Measurements from ENCODE around the gene KIAA1217. TPM values are rescaled to one million over a fixed set of nuclear protein-coding genes. Genes with fewer than 3 reads are reported as not detected.

The KIAA1217 gene
- total and polyA plus RNA-seq, 2 of the 4 experiments (the other 2 are of a cell fraction) = 3.4 to 4.4 TPM

- H4K91ac ChIP-seq (ENCODE audit: insufficient read depth, low read depth, low read length) = no peak overlapping the region
- no peaks in the 10 kb centered on the region for H3K9me3 ChIP-seq (ENCODE audit: control insufficient read depth, insufficient read depth, low read length)
- no peak overlapping the region for H2BK15ac ChIP-seq (ENCODE audit: low read depth, low read length)
- no peak overlapping the region for H2BK5ac ChIP-seq (ENCODE audit: low read depth, low read length, poor library complexity, severe bottlenecking)
- H3K27ac ChIP-seq (ENCODE audit: insufficient read depth, low read length) = no peak overlapping the region
- peaks cover 12% of the 10 kb centered on the region for H3K4me1 ChIP-seq (ENCODE audit: control insufficient read depth, insufficient read depth, low read length)
- intact Hi-C loops (cut with micrococcal nuclease) = loop anchor here (5.0 kb wide), 1 partner anchor 32 kb away; no protein-coding TSS in a partner anchor
- no peak overlapping the region; the same call in 1 of the 2 replicates for H3K4me2 ChIP-seq (ENCODE audit: low read depth, low read length)
- no peak overlapping the region for H2AK9ac ChIP-seq (replicated peaks; ENCODE audit: low read depth, low read length, poor library complexity)
- H3K4ac ChIP-seq (ENCODE audit: low read depth, low read length) = no peak overlapping the region
- H4K5ac ChIP-seq (ENCODE audit: low read depth, low read length) = no peak overlapping the region
- POLR2A ChIA-PET (ENCODE audit: unreplicated experiment) = no interaction called here
- CTCF ChIA-PET = no interaction called here
- dilution Hi-C loops (cut with HindIII; ENCODE audit: low sequenced_read_pairs, unreplicated experiment) = no loop called here
- H2BK120ac ChIP-seq (ENCODE audit: low read depth, low read length) = no peak overlapping the region
- no peak overlapping the region for H4K8ac ChIP-seq (ENCODE audit: low read depth in 2 of 2, low read length in 2 of 2)
- no peak overlapping the region for H2AK5ac ChIP-seq (ENCODE audit: low read depth, low read length)
- no TSS peak for BruUV-seq (replicated peaks)
- H3K14ac ChIP-seq (replicated peaks; ENCODE audit: low read depth, low read length) = no peak overlapping the region
- no peaks in the 10 kb centered on the region for H4K20me1 ChIP-seq (ENCODE audit: insufficient read depth, low read length)
- peaks cover 6% of the 10 kb centered on the region for H3K9me1 ChIP-seq (ENCODE audit: insufficient read depth, low read length)
- H3K56ac ChIP-seq (ENCODE audit: extremely low read depth, insufficient read depth, low read length) = no peak overlapping the region
- WGBS, 2 experiments (ENCODE audit: extremely low coverage in 2 of 2, insufficient read length in 1 of 2) = 77% methylated on average over 7 of the region's 8 CpGs; no CpG with 5 or more reads in 1 of the 2 experiments
- in situ Hi-C loops (cut with MboI; ENCODE audit: low sequenced_read_pairs) = no loop called here
- no peak for TF ChIP-seq MXI1 (IDR thresholded peaks at IDR 0.05; ENCODE audit: borderline replicate concordance, low read depth, low read length)
- peak; percentile 23; the same call in 1 of the 2 replicates for TF ChIP-seq CEBPB (IDR thresholded peaks at IDR 0.05; ENCODE audit: low read depth, low read length)
- no peak overlapping the region for H3K4me3 ChIP-seq (ENCODE audit: insufficient read depth, low read depth, low read length)
- H3K9ac ChIP-seq (ENCODE audit: low read depth, low read length) = no peak overlapping the region
- H3K79me1 ChIP-seq (ENCODE audit: low read depth in 1 of 2, low read length in 2 of 2) = peaks cover 5 to 14% of the 10 kb centered on the region in 2 experiments; a peak in 1 of 4 replicates
- no peak overlapping the region for H3K23ac ChIP-seq (ENCODE audit: low read depth, low read length)
- no peaks in the 10 kb centered on the region for H3K27me3 ChIP-seq (ENCODE audit: control insufficient read depth, insufficient read depth, low read length)
- H2BK20ac ChIP-seq (ENCODE audit: low read depth, low read length) = no peak overlapping the region
- ATAC-seq (ENCODE audit: low read depth) = no peak
- no peak overlapping the region for H2AFZ ChIP-seq (replicated peaks; ENCODE audit: low read length, poor library complexity)
- H3K18ac ChIP-seq (ENCODE audit: low read depth, low read length) = no peak overlapping the region
- DNase-seq = no peak
- peaks cover 13% of the 10 kb centered on the region; the same call in 1 of the 2 replicates for H3K36me3 ChIP-seq (ENCODE audit: control insufficient read depth, insufficient read depth, low read length)
Measured at GRCh38 chr10:24469993-24470392, 261.1 kb downstream of the KIAA1217 start.
